ENCODE measurements around the gene FRMD4A. TPM values are rescaled to one million over a fixed set of nuclear protein-coding genes. Genes with fewer than 3 reads are reported as not detected.

The FRMD4A gene
- total RNA-seq, 1 experiment from 2014 or later, result 18.3 TPM

GRCh38 chr10:14102056-14102455 is 228.7 kb downstream of the FRMD4A start:
- no peak overlapping the region for H3K27ac ChIP-seq
- intact Hi-C loops (cut with micrococcal nuclease; ENCODE audit: unreplicated experiment), result no loop called here
- no peaks in the 10 kb centered on the region for H3K9me2 ChIP-seq (ENCODE audit: insufficient read depth)
- CTCF ChIA-PET, result no interaction called here
- no peaks in the 10 kb centered on the region for H3K79me2 ChIP-seq (ENCODE audit: low read depth)
- no peaks in the 10 kb centered on the region for H3K4me1 ChIP-seq (replicated peaks; ENCODE audit: insufficient read depth)
- H2AFZ ChIP-seq, result no peak overlapping the region
- TF ChIP-seq CTCF (conservative IDR thresholded peaks at IDR 0.05), result no peak
- TF ChIP-seq EZH2 (IDR thresholded peaks at IDR 0.05; ENCODE audit: low read depth), result no peak
- no peaks in the 10 kb centered on the region for H3K36me3 ChIP-seq (ENCODE audit: low read depth)
- H3F3A ChIP-seq (ENCODE audit: insufficient read depth, low read depth), result no peaks in the 10 kb centered on the region
- DNase-seq, result peak in 1 of 2 experiments; percentile 38
- POLR2A ChIA-PET (ENCODE audit: unreplicated experiment), result no interaction called here
- H3K27me3 ChIP-seq (ENCODE audit: insufficient read depth, low read depth), result no peaks in the 10 kb centered on the region
- H3K9me3 ChIP-seq (ENCODE audit: insufficient read depth, low read depth), result no peaks in the 10 kb centered on the region
- H3K4me3 ChIP-seq, result no peak overlapping the region
- BruUV-seq (replicated peaks), result no TSS peak
- no peak overlapping the region for H3K4me2 ChIP-seq
- no peaks in the 10 kb centered on the region for H4K20me1 ChIP-seq (ENCODE audit: insufficient read depth)

GRCh38 chr10:14099885-14100284 is 230.8 kb downstream of the FRMD4A start:
- no peak for DNase-seq
- Histone ChIP-seq H3K36me3 (ENCODE audit: low read depth) (no peaks in the 10 kb centered on the region), H4K20me1 (ENCODE audit: insufficient read depth) (no peaks in the 10 kb centered on the region), H3F3A (ENCODE audit: insufficient read depth, low read depth) (no peaks in the 10 kb centered on the region), H3K79me2 (ENCODE audit: low read depth) (no peaks in the 10 kb centered on the region), H3K4me1 (replicated peaks; ENCODE audit: insufficient read depth) (no peaks in the 10 kb centered on the region), H3K9me3 (ENCODE audit: insufficient read depth, low read depth) (no peaks in the 10 kb centered on the region), H3K27ac (no peak overlapping the region), H3K9me2 (ENCODE audit: insufficient read depth) (no peaks in the 10 kb centered on the region), H3K4me3 (no peak overlapping the region), H2AFZ (no peak overlapping the region), H3K27me3 (ENCODE audit: insufficient read depth, low read depth) (no peaks in the 10 kb centered on the region), H3K4me2 (no peak overlapping the region)
- BruUV-seq (replicated peaks), result no TSS peak
- intact Hi-C loops (cut with micrococcal nuclease; ENCODE audit: unreplicated experiment), result no loop called here
- ChIA-PET POLR2A (ENCODE audit: unreplicated experiment) (no interaction called here), CTCF (no interaction called here)
- no peak for TF ChIP-seq EZH2 (IDR thresholded peaks at IDR 0.05; ENCODE audit: low read depth)
- no peak for TF ChIP-seq CTCF (conservative IDR thresholded peaks at IDR 0.05)

DNA sequence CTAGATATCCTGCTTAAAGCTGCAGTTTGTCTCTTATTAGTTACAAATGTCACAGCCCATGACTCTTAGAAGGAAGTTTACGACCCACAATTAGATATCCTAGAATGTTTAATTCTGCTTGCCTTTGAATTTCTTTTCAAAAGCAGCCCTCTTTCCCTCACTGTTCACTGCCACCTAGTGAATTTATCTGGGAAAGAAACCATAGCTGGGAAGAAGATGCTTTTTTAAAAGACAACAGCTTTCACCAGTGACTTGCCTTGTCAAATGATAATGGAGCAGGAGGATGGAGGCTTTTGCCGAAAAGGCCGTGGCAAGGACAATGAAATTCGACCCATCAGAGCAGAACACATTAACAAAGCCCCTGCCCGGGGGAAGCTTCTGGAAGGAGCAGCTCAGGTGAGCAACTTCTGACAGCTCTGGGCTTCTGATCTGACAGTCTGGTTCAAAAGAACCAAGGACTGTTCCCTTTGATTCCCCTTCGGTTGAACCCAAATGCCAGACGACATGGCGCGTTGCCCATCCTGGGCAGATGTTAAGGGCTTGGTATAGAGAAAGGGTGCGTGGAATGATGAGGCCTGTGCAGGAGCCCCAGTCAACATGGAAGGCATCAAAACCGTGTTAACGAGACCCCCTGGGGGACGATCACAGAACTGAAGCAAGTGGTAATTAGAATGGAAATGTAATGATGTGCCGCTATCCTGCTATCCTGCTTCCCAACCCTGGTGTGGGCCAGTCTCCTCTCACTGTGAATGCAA is 236.8 kb downstream of the FRMD4A start:
- DNase-seq, result peak in 1 of 2 experiments; percentile 35
- Histone ChIP-seq H3K27ac (no peak overlapping the region), H4K20me1 (ENCODE audit: insufficient read depth) (no peaks in the 10 kb centered on the region), H3K9me2 (ENCODE audit: insufficient read depth) (no peaks in the 10 kb centered on the region), H3K9me3 (ENCODE audit: insufficient read depth, low read depth) (no peaks in the 10 kb centered on the region), H2AFZ (no peak overlapping the region), H3K4me1 (replicated peaks; ENCODE audit: insufficient read depth) (peaks cover 6% of the 10 kb centered on the region; the same call in 1 of the 2 replicates), H3K27me3 (ENCODE audit: insufficient read depth, low read depth) (no peaks in the 10 kb centered on the region), H3K4me2 (no peak overlapping the region), H3K4me3 (no peak overlapping the region), H3K36me3 (ENCODE audit: low read depth) (no peaks in the 10 kb centered on the region), H3F3A (ENCODE audit: insufficient read depth, low read depth) (no peaks in the 10 kb centered on the region), H3K79me2 (ENCODE audit: low read depth) (no peaks in the 10 kb centered on the region)
- CTCF ChIA-PET, result interaction anchor here (0.8 to 1.2 kb wide), 2 partner anchors 212 to 303 kb away, joined by 3 to 4 read pairs; no protein-coding TSS in a partner anchor
- no TSS peak for BruUV-seq (replicated peaks)
- TF ChIP-seq EZH2 (IDR thresholded peaks at IDR 0.05; ENCODE audit: low read depth) (no peak), CTCF (conservative IDR thresholded peaks at IDR 0.05) (peak; percentile 55)
- POLR2A ChIA-PET (ENCODE audit: unreplicated experiment), result no interaction called here
- intact Hi-C loops (cut with micrococcal nuclease; ENCODE audit: unreplicated experiment), result loop anchor here (1.0 kb wide), 1 partner anchor 306 kb away; no protein-coding TSS in a partner anchor
